GM18907 (cell line): Measurements from ENCODE around the gene DNAJC24.

ENCODE experiments used
- ATAC-seq: cut with Tn5 transposase; IDR thresholded peaks from one replicate; pipeline ENCODE4 v1.9.1; 2021; ENCODE audit warnings: mild to moderate bottlenecking, moderate library complexity; ENCODE audit not compliant: unreplicated experiment

Gene DNAJC24

GRCh38 chr11:31480930-31481329 lies 111.3 kb downstream of the DNAJC24 start:
- ATAC-seq: no peak
